DOHH2 (cell line): Measurements from ENCODE around the gene DOCK4.

Experiments
- H3F3A ChIP-seq: fragments of 200-600 bp; sonication (generic), shearing (Covaris generic); 2 replicates; pipeline ENCODE4 v1.6.0; 2016; ENCODE audit warnings: antibody characterized with exemption, mild to moderate bottlenecking; ENCODE audit not compliant: control insufficient read depth, insufficient read depth
- H3K27ac ChIP-seq: fragments of 200-600 bp; sonication (generic); 2 replicates; pipeline ENCODE4 v1.5.1; 2014; ENCODE audit warnings: low read depth, mild to moderate bottlenecking, low read length, moderate library complexity
- H3K27me3 ChIP-seq: fragments of 200-600 bp; sonication (generic); 2 replicates; pipeline ENCODE4 v1.6.1; 2014; ENCODE audit warnings: mild to moderate bottlenecking, low read length, mixed read lengths; ENCODE audit not compliant: control insufficient read depth
- H3K36me3 ChIP-seq: fragments of 200-600 bp; sonication (generic); 2 replicates; pipeline ENCODE4 v1.6.1; 2014; ENCODE audit warnings: mild to moderate bottlenecking, low read length, moderate library complexity, mixed read lengths; ENCODE audit not compliant: control insufficient read depth
- H3K4me1 ChIP-seq: fragments of 200-600 bp; sonication (generic); 2 replicates; pipeline ENCODE4 v1.6.1; 2014; ENCODE audit warnings: mild to moderate bottlenecking, low read length, mixed read lengths; ENCODE audit not compliant: control insufficient read depth
- H3K4me2 ChIP-seq: fragments of 200-600 bp; sonication (generic); 2 replicates; pipeline ENCODE4 v1.6.0; 2014; ENCODE audit warnings: mild to moderate bottlenecking, low read length, moderate library complexity
- H3K4me3 ChIP-seq: fragments of 200-600 bp; sonication (generic); 2 replicates; pipeline ENCODE4 v1.5.1; 2014; ENCODE audit warnings: mild to moderate bottlenecking, low read length, mixed read lengths
- H3K79me2 ChIP-seq: fragments of 200-600 bp; sonication (generic); 2 replicates; pipeline ENCODE4 v1.6.1; 2014; ENCODE audit warnings: mild to moderate bottlenecking, low read length, mixed read lengths; ENCODE audit not compliant: control insufficient read depth
- H3K9me2 ChIP-seq: fragments of 200-600 bp; sonication (generic); replicated peaks from 2 replicates; pipeline ENCODE4 v1.6.1; 2014; ENCODE audit warnings: mild to moderate bottlenecking, low read length, mixed read lengths; ENCODE audit not compliant: control insufficient read depth
- H3K9me3 ChIP-seq: fragments of 200-600 bp; sonication (generic); 2 replicates; pipeline ENCODE4 v1.6.1; 2014; ENCODE audit warnings: antibody characterized with exemption, low read length, mixed read lengths; ENCODE audit not compliant: control insufficient read depth, insufficient read depth
- H4K20me1 ChIP-seq: fragments of 200-600 bp; sonication (generic); 2 replicates; pipeline ENCODE4 v1.6.0; 2014; ENCODE audit warnings: low read depth, mild to moderate bottlenecking, antibody characterized with exemption, low read length, moderate library complexity; ENCODE audit not compliant: control insufficient read depth, insufficient read depth
- EZH2phosphoT487 ChIP-seq: fragments of 200-600 bp; sonication (generic); IDR thresholded peaks from 2 replicates; pipeline ENCODE4 v1.6.1; 2017; ENCODE audit warnings: borderline replicate concordance, mild to moderate bottlenecking, antibody characterized with exemption, low read length, moderate library complexity, mixed read lengths
- TF ChIP-seq, protein P1 (sequence below): fragments of 200-600 bp; sonication (generic); IDR thresholded peaks from one replicate; pipeline ENCODE4 v1.5.1; 2014; ENCODE audit warnings: antibody characterized with exemption, mild to moderate bottlenecking, low read depth, low read length; ENCODE audit not compliant: poor library complexity, severe bottlenecking

The DOCK4 gene

DNA sequence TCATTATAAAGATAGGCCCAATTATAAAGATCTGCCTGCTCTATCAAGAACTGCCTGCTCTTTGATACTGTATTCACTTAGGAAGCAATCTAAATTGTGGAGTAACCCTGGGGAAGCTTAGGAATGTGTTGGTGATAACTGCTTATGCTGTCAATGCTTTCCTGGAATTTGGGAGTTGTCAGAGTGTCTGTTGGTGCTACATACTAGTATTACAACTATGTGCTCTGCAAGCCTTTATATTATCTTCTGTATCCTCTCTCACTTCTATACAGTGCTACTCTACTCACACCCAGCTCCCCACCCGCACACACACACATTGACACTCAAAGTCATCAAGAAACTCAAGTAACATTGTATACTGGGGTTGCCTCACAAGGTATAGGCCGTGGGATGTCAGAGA lies 6.4 kb upstream of the DOCK4 start:
- peaks cover 3% of the 10 kb centered on the region for H3K4me1 ChIP-seq
- H3K4me2 ChIP-seq, result no peak overlapping the region
- H3F3A ChIP-seq, result no peaks in the 10 kb centered on the region
- H3K79me2 ChIP-seq, result peaks cover 74% of the 10 kb centered on the region
- H4K20me1 ChIP-seq, result peaks cover 10% of the 10 kb centered on the region; the same call in 1 of the 2 replicates
- H3K27ac ChIP-seq, result no peak overlapping the region
- TF ChIP-seq, protein P1, sequence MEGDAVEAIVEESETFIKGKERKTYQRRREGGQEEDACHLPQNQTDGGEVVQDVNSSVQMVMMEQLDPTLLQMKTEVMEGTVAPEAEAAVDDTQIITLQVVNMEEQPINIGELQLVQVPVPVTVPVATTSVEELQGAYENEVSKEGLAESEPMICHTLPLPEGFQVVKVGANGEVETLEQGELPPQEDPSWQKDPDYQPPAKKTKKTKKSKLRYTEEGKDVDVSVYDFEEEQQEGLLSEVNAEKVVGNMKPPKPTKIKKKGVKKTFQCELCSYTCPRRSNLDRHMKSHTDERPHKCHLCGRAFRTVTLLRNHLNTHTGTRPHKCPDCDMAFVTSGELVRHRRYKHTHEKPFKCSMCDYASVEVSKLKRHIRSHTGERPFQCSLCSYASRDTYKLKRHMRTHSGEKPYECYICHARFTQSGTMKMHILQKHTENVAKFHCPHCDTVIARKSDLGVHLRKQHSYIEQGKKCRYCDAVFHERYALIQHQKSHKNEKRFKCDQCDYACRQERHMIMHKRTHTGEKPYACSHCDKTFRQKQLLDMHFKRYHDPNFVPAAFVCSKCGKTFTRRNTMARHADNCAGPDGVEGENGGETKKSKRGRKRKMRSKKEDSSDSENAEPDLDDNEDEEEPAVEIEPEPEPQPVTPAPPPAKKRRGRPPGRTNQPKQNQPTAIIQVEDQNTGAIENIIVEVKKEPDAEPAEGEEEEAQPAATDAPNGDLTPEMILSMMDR, result no peak
- H3K9me2 ChIP-seq, result no peaks in the 10 kb centered on the region
- H3K27me3 ChIP-seq, result no peaks in the 10 kb centered on the region
- no peaks in the 10 kb centered on the region for H3K36me3 ChIP-seq
- H3K4me3 ChIP-seq, result no peak overlapping the region
- H3K9me3 ChIP-seq, result no peaks in the 10 kb centered on the region

DNA sequence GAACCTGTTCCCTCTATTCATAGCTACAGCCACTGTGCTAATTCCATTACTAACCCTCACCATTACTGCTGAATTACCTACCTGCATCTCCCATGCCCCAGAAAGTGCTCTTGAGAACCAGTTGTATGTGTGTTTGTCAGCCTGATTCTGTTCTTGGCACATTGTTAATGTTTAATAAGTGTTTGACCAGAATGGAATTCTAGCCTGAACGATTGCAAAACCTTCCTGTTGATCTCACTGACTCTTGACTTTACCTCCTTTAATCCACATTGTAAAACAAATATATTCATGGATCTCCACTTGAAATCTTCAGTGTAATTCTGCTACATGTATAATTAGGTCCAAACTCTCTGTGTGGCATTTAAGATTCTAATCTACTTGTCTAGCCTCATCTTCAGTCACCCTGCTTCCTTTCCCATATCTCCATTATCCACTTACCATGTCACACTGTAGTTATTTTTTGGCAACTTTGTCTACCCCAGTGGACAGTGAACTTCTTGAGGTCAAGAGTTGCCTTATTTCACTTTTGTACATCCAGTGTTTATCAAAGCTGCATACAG lies 5.2 kb upstream of the DOCK4 start:
- H3K9me3 ChIP-seq, result no peaks in the 10 kb centered on the region
- H3K4me3 ChIP-seq, result no peak overlapping the region
- H3K27me3 ChIP-seq, result no peaks in the 10 kb centered on the region
- H3K9me2 ChIP-seq, result no peaks in the 10 kb centered on the region
- peaks cover 80% of the 10 kb centered on the region for H3K79me2 ChIP-seq
- peaks cover 6% of the 10 kb centered on the region for H3K4me1 ChIP-seq
- no peaks in the 10 kb centered on the region for H3F3A ChIP-seq
- peaks cover 3% of the 10 kb centered on the region; the same call in 1 of the 2 replicates for H3K36me3 ChIP-seq
- TF ChIP-seq, protein P1, result no peak
- TF ChIP-seq EZH2phosphoT487, result no peak
- H3K27ac ChIP-seq, result no peak overlapping the region
- no peak overlapping the region for H3K4me2 ChIP-seq
- peaks cover 10% of the 10 kb centered on the region; the same call in 1 of the 2 replicates for H4K20me1 ChIP-seq

- Histone ChIP-seq H3K27me3 (peaks cover 25% of the 10 kb centered on the region), H3K9me3 (no peaks in the 10 kb centered on the region), H3K4me3 (peak overlapping the region; percentile 89), H3K4me2 (peak overlapping the region; percentile 86), H3K36me3 (peaks cover 3% of the 10 kb centered on the region; the same call in 1 of the 2 replicates), H3K4me1 (peaks cover 29% of the 10 kb centered on the region), H3K79me2 (peaks cover 54% of the 10 kb centered on the region), H3K27ac (no peak overlapping the region), H3F3A (no peaks in the 10 kb centered on the region), H3K9me2 (no peaks in the 10 kb centered on the region), H4K20me1 (peaks cover 12% of the 10 kb centered on the region; the same call in 1 of the 2 replicates)
- TF ChIP-seq EZH2phosphoT487, result no peak
- TF ChIP-seq, protein P1, result no peak
Observed at GRCh38 chr7:112207765-112208164, 1.6 kb upstream of the DOCK4 start.
